ENCODE results near the gene CNTRL.

Gene CNTRL

GRCh38 chr9:121157939-121158338, 83.2 kb downstream of the CNTRL start:
- no peak for TF ChIP-seq CREB1 (IDR thresholded peaks at IDR 0.05; ENCODE audit: low read depth)
- TF ChIP-seq YY1 (IDR thresholded peaks at IDR 0.05; ENCODE audit: low read depth), result no peak
- TF ChIP-seq USF1 (IDR thresholded peaks at IDR 0.05), result no peak
- TF ChIP-seq NFIC (IDR thresholded peaks at IDR 0.05), result no peak
- no peak for TF ChIP-seq MAX (IDR thresholded peaks at IDR 0.05)
- TF ChIP-seq RAD21 (IDR thresholded peaks at IDR 0.05; ENCODE audit: low read depth), result no peak
- TF ChIP-seq TAF1 (IDR thresholded peaks at IDR 0.05; ENCODE audit: low read depth), result no peak
- TF ChIP-seq FOXM1 (IDR thresholded peaks at IDR 0.05; ENCODE audit: borderline replicate concordance, low read depth), result no peak
- no peak for TF ChIP-seq REST (IDR thresholded peaks at IDR 0.05; ENCODE audit: low read depth)
- no peak for TF ChIP-seq ZBTB7A (IDR thresholded peaks at IDR 0.05; ENCODE audit: low read depth)
- TF ChIP-seq TEAD4 (IDR thresholded peaks at IDR 0.05), result no peak
- TF ChIP-seq CEBPB (IDR thresholded peaks at IDR 0.05), result no peak
- no peak for TF ChIP-seq EP300 (IDR thresholded peaks at IDR 0.05; ENCODE audit: borderline replicate concordance)

DNA sequence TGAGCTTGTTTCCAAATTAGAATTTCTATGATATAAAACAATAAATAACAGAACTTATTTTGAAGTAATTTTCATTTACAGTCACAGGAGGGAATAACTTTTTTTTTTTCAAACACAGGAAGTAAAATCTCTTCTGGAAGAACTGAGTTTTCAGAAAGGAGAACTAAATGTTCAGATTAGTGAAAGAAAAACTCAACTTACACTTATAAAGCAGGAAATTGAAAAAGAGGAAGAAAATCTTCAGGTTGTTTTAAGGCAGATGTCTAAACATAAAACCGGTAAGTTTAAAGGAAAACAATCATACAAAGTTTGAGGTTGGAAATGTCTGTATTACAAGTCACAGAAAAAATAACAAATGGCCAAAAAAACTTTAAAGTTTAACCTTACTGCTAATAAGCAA, 85.3 kb downstream of the CNTRL start:
- TF ChIP-seq EP300 (IDR thresholded peaks at IDR 0.05; ENCODE audit: borderline replicate concordance) (no peak), MAX (IDR thresholded peaks at IDR 0.05) (no peak), TAF1 (IDR thresholded peaks at IDR 0.05; ENCODE audit: low read depth) (no peak), YY1 (IDR thresholded peaks at IDR 0.05; ENCODE audit: low read depth) (no peak), ZBTB7A (IDR thresholded peaks at IDR 0.05; ENCODE audit: low read depth) (no peak), CREB1 (IDR thresholded peaks at IDR 0.05; ENCODE audit: low read depth) (no peak), TCF12 (IDR thresholded peaks at IDR 0.05; ENCODE audit: low read depth) (no peak), CEBPB (IDR thresholded peaks at IDR 0.05) (no peak), TEAD4 (IDR thresholded peaks at IDR 0.05) (no peak), NFIC (IDR thresholded peaks at IDR 0.05) (no peak), REST (IDR thresholded peaks at IDR 0.05; ENCODE audit: low read depth) (no peak), RAD21 (IDR thresholded peaks at IDR 0.05; ENCODE audit: low read depth) (no peak), FOXM1 (IDR thresholded peaks at IDR 0.05; ENCODE audit: borderline replicate concordance, low read depth) (no peak)

DNA sequence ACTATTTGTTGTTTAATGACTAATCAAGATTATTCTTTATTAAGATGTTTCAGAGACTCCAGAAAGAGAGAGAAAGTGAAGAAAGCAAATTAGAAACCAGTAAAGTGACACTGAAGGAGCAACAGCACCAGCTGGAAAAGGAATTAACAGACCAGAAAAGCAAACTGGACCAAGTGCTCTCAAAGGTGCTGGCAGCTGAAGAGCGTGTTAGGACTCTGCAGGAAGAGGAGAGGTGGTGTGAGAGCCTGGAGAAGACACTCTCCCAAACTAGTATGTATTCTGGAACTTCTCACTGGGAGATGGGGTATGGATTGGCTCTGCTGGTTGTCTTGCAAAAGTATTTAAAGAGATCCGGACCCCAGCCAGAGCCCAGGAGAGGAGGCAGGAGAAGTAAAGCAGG, 93.3 kb downstream of the CNTRL start:
- TF ChIP-seq YY1 (IDR thresholded peaks at IDR 0.05; ENCODE audit: low read depth), result no peak
- TF ChIP-seq EGR1 (IDR thresholded peaks at IDR 0.05), result no peak
- no peak for TF ChIP-seq CEBPB (IDR thresholded peaks at IDR 0.05)
- no peak for TF ChIP-seq RAD21 (IDR thresholded peaks at IDR 0.05; ENCODE audit: low read depth)
- TF ChIP-seq USF1 (IDR thresholded peaks at IDR 0.05), result no peak
- no peak for TF ChIP-seq ZBTB7A (IDR thresholded peaks at IDR 0.05; ENCODE audit: low read depth)
- TF ChIP-seq EP300 (IDR thresholded peaks at IDR 0.05; ENCODE audit: borderline replicate concordance), result no peak
- no peak for TF ChIP-seq CREB1 (IDR thresholded peaks at IDR 0.05; ENCODE audit: low read depth)
- no peak for TF ChIP-seq TAF1 (IDR thresholded peaks at IDR 0.05; ENCODE audit: low read depth)
- no peak for TF ChIP-seq TEAD4 (IDR thresholded peaks at IDR 0.05)
- no peak for TF ChIP-seq FOXM1 (IDR thresholded peaks at IDR 0.05; ENCODE audit: borderline replicate concordance, low read depth)
- TF ChIP-seq TCF12 (IDR thresholded peaks at IDR 0.05; ENCODE audit: low read depth), result no peak
- TF ChIP-seq NFIC (IDR thresholded peaks at IDR 0.05), result no peak
- no peak for TF ChIP-seq MAX (IDR thresholded peaks at IDR 0.05)
- no peak for TF ChIP-seq REST (IDR thresholded peaks at IDR 0.05; ENCODE audit: low read depth)

- no peak for TF ChIP-seq USF1 (IDR thresholded peaks at IDR 0.05)
These were observed 94.4 kb downstream of the CNTRL start for GRCh38 chr9:121169094-121169601.

Data from Ishikawa (cell line).